Stimulated activated CD4-positive, alpha-beta T cell treated with anti-CD3 and anti-CD28 coated beads, Interleukin-2, amount 100 ng/mL, for 4 hours (primary cell): ENCODE results near the gene ARID5A.
A peak's percentile ranks its signal among the peaks of the same experiment; 100 is the strongest.
"Not testable (repeated sequence)": the region's sequence is repeated elsewhere in the genome, so short reads cannot be mapped to it uniquely, and the experiment has no call there.

Experiments used
- DNase-seq: peaks from one replicate; pipeline ENCODE4 v3.0.0-alpha.2; 2020; ENCODE audit warnings: low read depth

The ARID5A gene

GRCh38 chr2:96555146-96555610 lies 18.6 kb downstream of the ARID5A start:
- DNase-seq, result no peak

DNA sequence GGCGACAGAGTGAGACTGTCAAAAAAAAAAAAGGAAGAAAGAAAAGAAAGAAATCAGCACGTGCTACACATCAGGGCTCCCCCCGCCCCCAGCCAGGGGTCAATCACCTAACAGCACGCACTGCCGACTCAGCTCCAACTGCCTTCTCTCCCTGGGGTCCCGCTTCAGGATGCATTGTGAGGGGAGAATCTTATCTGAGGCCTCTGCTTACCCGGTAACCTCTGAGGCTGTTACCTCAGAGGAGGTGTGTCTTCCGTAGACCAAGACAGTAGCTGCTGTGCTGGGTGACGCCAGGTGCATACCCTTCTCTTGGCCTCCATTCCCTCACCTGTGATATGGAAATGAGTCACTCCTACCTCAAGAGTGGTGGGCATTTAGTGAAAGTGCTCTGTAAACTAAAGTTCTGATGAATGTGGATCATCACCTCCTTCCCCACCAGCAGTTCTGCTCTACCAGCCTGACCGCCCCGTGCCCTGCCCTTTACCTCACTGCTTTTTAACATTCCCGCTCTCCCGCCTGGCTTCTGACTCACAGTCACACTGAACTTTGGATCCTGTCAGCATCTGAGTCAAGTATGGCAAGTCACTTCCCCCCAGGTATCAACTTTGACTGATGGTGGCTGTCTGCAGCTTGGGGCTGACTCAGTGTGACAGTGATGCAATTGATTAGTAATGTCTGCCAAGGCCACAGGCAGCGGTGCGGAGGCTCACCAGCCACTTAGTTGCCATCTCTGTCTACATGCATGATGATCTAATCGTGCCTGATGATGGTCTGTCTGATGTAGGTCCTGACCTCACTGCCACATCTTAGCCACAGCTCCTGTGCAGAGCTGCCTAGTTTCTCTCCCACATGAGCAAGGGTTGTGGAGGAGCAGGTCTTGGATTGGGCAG lies 20.1 kb downstream of the ARID5A start:
- DNase-seq, result peak; percentile 37

DNA sequence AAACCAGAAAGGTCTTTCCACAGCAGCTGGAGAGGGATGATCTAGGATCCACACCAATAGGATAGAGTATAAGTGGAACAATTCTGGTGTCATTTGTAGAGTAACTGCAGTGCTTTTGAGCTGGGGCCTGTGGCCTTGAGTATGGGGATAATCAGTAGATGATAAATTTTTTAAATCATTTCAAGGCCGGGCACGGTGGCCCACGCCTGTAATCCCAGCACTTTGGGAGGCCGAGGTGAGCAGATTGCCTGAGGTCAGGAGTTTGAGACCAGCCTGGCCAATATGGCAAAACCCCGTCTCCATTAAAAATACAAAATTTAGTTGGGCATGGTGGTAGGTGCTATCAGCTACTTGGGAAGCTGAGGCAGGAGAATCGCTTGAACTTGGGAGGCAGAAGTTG lies 20.9 kb downstream of the ARID5A start:
- DNase-seq, result not testable (repeated sequence)

DNA sequence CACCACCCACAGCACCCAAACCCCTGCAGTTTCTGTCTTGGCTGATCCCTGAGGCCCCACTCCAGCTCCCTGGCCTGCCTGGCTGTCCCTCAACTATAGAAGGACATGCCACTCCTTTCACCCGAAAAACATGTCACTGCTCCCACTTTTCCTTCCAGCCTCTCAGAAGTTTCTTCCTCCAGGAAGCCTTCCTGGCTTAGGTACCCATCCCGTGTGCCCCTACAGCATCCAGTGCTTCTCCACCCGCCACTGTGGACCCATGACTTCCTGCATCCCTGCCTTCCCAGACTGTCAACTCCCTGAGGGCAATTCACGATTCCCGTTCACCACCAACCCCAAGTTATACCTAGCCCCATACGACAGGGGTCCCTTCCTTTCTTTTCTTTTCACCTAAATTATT lies 21.5 kb downstream of the ARID5A start:
- DNase-seq, result no peak

- no peak for DNase-seq
Observed at GRCh38 chr2:96558485-96558884, 21.9 kb downstream of the ARID5A start.

- no peak for DNase-seq
Observed at GRCh38 chr2:96564026-96564425, 27.5 kb downstream of the ARID5A start.

GRCh38 chr2:96564563-96564962 lies 28.0 kb downstream of the ARID5A start:
- no peak for DNase-seq

GRCh38 chr2:96565111-96565510 lies 28.6 kb downstream of the ARID5A start:
- DNase-seq, result no peak

GRCh38 chr2:96568094-96568493 lies 31.5 kb downstream of the ARID5A start:
- no peak for DNase-seq

DNA sequence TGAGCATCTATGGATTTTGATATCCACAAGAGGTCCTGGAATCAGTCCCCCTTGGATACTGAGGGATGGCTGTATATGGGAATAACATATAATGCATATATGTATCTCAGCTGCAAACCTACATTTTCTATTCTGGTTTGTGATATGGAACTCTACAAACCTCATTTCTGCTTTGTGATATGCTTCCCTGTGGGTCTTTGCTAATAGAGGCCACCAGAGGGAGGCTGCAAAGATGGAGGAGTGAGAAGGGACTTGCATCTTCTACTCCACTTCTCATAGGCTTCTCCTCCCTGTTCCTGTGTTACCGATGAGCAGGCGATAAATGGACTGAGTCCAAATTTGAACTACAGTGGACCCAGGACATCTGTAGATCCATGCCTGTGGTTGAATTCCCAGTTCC lies 37.8 kb downstream of the ARID5A start:
- DNase-seq, result no peak

GRCh38 chr2:96575785-96576456 lies 39.4 kb downstream of the ARID5A start:
- no peak for DNase-seq

- no peak for DNase-seq
Observed at GRCh38 chr2:96577501-96577900, 40.9 kb downstream of the ARID5A start.

DNA sequence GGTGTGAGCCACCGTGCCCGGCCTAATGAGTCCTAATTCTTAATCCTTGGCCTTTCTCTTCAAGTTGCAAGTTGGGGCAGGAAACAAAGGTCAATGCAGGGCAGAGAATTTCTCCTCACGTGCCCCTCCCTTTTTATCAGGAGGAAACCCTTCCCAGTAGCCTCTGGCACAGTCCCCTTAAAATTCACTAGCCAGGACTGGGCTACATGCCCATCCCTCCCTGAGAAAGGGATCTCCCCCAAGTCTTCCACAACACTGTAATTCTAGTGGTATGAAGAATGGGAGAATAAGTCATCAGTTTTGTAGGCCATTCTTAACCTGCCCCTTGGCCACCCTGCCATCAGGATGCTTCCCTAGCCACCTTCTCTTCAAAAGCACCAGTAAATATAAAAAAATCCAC lies 42.2 kb downstream of the ARID5A start:
- DNase-seq, result no peak

- DNase-seq, result no peak
Observed at GRCh38 chr2:96579422-96579821, 42.9 kb downstream of the ARID5A start.

- DNase-seq, result no peak
Observed at GRCh38 chr2:96580771-96581170, 44.2 kb downstream of the ARID5A start.

DNA sequence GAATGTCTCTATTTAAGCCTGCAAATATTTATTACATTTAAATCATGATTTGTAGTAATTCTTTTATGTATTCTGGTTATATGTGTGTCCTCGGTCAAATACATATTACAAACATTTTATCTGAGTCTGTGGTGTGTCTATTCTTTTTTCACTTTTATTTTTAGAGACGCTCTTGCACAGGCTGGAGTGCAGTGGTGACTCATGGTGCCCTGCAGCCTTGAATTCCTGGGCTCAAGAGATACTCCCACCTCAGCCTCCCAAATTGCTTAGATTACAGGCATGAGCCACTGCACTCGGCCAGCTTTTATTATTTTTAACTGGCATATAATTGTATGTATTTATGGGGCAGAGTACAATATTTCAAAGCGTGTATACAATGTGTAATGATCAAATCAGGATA lies 47.5 kb downstream of the ARID5A start:
- DNase-seq, result no peak

DNA sequence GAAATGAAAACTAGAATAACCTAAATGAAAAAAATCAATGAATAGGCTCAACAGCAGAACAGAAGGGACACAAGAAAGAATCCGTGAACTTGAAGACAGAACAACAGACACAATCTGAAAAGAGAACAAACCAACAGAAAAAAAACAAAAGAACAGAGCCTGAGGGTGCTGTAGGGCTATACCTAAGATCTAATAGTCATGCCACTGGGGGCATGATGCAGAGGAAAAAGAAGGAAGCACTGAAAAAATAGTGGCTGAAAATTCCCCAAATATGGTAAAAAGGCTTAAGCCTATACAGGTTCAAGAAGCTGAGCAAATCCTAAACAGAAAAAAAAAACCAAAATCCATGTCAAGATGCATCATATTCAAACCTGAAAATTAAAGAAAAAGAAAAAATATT lies 51.3 kb downstream of the ARID5A start:
- no peak for DNase-seq

DNA sequence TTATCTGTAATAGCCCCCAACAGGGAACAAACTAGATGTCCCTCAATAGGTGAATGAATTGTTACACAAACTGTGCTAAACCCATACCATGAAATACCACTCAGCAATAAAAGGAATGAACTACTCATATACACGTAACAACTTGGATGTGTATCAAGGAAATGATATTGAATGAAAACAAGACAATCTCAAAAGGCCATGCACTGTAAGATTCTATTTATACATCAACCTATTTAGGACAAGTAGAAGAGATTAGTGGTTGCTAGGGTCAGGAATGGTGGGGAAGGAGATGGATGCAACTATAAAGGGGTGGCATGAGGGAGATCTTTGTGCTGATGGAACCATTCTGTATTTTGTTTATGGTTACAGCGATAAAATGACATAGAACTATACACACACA lies 54.5 kb downstream of the ARID5A start:
- DNase-seq, result no peak

GRCh38 chr2:96591494-96591893 lies 54.9 kb downstream of the ARID5A start:
- no peak for DNase-seq

- DNase-seq, result no peak
Observed at GRCh38 chr2:96594282-96594681, 57.7 kb downstream of the ARID5A start.

DNA sequence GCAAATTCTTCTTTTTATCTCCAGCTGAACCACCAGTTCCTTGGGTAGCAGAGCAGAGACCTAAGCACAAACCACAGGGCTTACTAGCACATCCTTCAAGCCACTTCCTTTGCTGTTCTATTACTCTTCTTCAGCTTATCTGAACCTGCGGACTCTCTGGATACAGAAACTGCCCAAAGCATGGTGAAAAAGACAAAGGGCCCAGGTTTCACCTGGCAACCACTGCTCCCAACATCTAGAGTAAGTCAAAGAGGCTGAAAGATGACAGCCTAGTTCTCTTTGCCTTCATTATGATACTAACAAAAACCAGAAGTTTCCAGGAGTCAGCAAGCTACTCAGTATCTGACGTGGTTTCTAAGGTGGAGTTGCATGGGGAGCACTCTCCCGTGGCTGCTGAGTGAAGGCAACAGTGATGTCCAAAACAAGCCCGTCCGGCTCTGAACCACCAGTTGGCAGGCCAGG lies 58.2 kb downstream of the ARID5A start:
- no peak for DNase-seq

- no peak for DNase-seq
Observed at GRCh38 chr2:96596596-96596995, 60.0 kb downstream of the ARID5A start.

DNA sequence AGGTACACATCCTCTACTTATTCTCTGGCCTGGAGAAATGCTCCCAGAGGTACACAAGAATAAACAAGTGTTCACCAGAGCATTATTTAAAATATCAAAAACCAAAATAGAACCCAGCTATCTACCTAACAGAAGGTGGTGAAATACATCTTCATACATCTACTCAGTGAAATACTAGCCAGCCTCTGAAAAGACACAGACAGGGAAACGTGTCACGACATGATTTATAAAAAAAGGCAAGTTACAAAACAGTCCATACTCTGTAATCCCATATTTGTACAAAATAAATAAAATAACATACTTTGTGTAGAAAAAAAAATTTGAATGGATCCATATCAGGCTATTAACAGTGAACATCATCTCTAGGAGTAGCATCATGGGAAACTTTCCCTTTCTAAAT lies 63.4 kb downstream of the ARID5A start:
- DNase-seq, result no peak
